SH-SY5Y (cell line): ENCODE measurements around the gene SMIM10L2A.

Experiments used
- GATA2 ChIP-seq: IDR thresholded peaks from 2 replicates; pipeline ENCODE4 v1.6.1; 2011; ENCODE audit warnings: mild to moderate bottlenecking, low read depth, low read length
- GATA3 ChIP-seq: IDR thresholded peaks from 2 replicates; pipeline ENCODE4 v1.6.1; 2011; ENCODE audit warnings: low read depth, mild to moderate bottlenecking, low read length, moderate library complexity

DNA sequence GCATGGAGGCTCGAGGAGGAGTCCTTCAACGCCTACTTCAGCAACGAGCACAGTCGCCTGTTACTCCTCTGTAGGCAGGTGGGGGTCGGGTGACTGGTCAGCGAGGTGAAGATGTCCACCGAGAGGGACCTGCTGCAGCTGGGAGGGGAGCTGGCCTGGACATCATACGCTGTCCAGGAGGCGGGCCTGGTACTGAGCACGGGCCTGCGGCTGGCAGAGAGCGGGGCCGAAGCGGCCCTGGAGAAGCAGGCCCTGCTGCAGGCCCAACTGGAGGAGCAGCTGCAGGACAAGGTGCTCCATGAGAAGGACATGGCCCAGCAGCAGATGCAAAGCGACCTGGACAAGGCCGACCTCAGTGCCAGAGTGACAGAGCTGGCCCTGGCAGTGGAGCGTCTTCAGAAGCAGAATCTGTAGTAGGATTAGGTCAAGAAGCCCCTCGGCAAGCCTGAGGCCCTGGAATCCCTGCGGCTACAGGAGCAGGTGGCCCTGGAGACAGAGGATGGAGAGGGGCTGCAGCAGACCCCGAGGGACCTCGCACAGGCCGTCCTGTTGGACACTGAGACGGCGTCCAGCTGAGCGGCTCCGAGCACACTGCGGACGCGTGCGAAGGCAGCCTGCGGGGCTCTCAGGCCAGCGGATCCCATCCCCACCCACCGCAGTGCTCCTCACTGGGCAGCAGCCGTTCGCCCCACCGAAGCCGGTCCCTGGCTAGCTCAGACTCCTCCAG, 11.9 kb downstream of the SMIM10L2A start:
- TF ChIP-seq GATA2 (no peak), GATA3 (no peak)
